NCI-H2107 treated with DMSO at 0.1 percent for 48 hours (cell line): ENCODE measurements around the gene OSBPL3.

ENCODE experiments used
- DNase-seq: peaks from one replicate; lab custom pipeline; 2025; ENCODE audit not compliant: unreplicated experiment; lab: John Stamatoyannopoulos, UW

OSBPL3 gene

GRCh38 chr7:24959735-24960485 lies 20.1 kb downstream of the OSBPL3 start:
- DNase-seq, result no peak

GRCh38 chr7:24958399-24958798 lies 21.6 kb downstream of the OSBPL3 start:
- DNase-seq, result no peak

GRCh38 chr7:24956021-24956420 lies 24.0 kb downstream of the OSBPL3 start:
- no peak for DNase-seq

- no peak for DNase-seq
These were observed 24.7 kb downstream of the OSBPL3 start for GRCh38 chr7:24955313-24955712.

- DNase-seq, result no peak
These were observed 27.5 kb downstream of the OSBPL3 start for GRCh38 chr7:24952464-24952863.

- no peak for DNase-seq
These were observed 28.5 kb downstream of the OSBPL3 start for GRCh38 chr7:24951441-24951980.

- DNase-seq, result no peak
These were observed 30.1 kb downstream of the OSBPL3 start for GRCh38 chr7:24949884-24950283.

- no peak for DNase-seq
These were observed 31.2 kb downstream of the OSBPL3 start for GRCh38 chr7:24948739-24949138.

GRCh38 chr7:24946467-24946866 lies 33.5 kb downstream of the OSBPL3 start:
- no peak for DNase-seq

- no peak for DNase-seq
These were observed 34.1 kb downstream of the OSBPL3 start for GRCh38 chr7:24945899-24946298.

- no peak for DNase-seq
These were observed 36.7 kb downstream of the OSBPL3 start for GRCh38 chr7:24943096-24943948.

GRCh38 chr7:24942226-24942625 lies 37.8 kb downstream of the OSBPL3 start:
- DNase-seq, result no peak

- no peak for DNase-seq
These were observed 40.6 kb downstream of the OSBPL3 start for GRCh38 chr7:24939416-24939815.

- no peak for DNase-seq
These were observed 43.7 kb downstream of the OSBPL3 start for GRCh38 chr7:24936121-24936824.

- DNase-seq, result no peak
These were observed 46.7 kb downstream of the OSBPL3 start for GRCh38 chr7:24933298-24933697.

- no peak for DNase-seq
These were observed 47.2 kb downstream of the OSBPL3 start for GRCh38 chr7:24932815-24933214.

- no peak for DNase-seq
These were observed 47.6 kb downstream of the OSBPL3 start for GRCh38 chr7:24932389-24932788.

GRCh38 chr7:24931844-24932243 lies 48.1 kb downstream of the OSBPL3 start:
- no peak for DNase-seq

GRCh38 chr7:24930856-24931255 lies 49.1 kb downstream of the OSBPL3 start:
- no peak for DNase-seq

GRCh38 chr7:24926623-24927524 lies 53.1 kb downstream of the OSBPL3 start:
- no peak for DNase-seq
